NCI-H2081 (cell line): ENCODE data around the gene C9orf72.

Experiments
- DNase-seq, 2 experiments: peaks; one replicate each; lab custom pipeline; 2025; lab: John Stamatoyannopoulos, UW

C9orf72 gene

DNA sequence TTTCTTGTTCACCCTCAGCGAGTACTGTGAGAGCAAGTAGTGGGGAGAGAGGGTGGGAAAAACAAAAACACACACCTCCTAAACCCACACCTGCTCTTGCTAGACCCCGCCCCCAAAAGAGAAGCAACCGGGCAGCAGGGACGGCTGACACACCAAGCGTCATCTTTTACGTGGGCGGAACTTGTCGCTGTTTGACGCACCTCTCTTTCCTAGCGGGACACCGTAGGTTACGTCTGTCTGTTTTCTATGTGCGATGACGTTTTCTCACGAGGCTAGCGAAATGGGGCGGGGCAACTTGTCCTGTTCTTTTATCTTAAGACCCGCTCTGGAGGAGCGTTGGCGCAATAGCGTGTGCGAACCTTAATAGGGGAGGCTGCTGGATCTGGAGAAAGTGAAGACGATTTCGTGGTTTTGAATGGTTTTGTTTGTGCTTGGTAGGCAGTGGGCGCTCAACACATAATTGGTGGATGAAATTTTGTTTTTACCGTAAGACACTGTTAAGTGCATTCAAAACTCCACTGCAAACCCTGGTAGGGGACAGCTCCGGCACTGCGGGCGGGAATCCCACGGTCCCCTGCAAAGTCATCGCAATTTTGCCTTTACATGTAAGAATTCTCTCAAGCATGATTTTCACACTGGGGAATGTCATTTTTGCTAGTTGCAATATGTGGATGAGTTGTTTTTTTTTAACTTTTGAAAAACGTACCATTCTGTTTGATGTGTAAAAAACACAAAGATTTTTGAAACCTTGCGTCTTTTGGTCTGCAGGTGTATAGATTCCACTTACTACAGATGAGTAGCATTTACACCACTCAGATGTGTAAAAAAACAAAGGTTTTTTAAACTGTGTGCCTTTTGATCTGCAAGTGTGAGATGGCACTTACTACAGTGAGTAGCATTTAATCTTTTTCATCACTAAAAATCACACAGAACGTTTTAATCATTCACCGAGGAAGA, 631 bp upstream of the C9orf72 start:
- DNase-seq, result peak; percentile 99 to 100

DNA sequence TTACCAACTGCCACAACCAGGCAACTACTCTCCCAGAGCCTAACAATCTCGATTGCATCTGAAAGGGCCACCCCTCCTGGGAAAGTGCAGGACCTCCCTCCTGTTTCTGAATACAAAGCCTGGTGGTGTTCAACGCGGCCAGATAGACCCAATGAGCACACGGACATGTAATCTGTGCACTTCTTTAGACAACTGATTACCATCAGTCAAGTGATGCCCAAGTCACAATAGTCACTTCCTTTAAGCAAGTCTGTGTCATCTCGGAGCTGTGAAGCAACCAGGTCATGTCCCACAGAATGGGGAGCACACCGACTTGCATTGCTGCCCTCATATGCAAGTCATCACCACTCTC, 739 bp downstream of the C9orf72 start:
- DNase-seq, result peak; percentile 43 to 52

DNA sequence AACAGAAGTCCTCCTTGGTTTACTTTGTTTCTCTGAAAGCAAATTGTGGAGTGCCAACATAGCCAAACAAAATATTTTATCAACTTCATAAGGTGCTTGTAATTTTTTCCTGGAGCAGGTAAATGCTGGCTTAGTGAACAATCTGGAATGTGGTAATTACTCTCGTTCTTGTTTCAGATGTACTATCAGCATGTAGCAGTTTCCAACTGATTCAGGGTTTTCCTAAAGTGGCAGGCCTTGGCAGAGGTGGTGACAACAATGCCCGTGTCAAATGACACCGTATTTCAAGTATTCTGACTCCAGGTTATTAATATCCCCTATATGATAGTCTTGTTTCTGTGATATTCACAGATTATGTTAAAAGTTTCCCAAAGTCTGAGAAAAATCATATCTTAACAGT, 1.2 kb downstream of the C9orf72 start:
- DNase-seq, result no peak

DNA sequence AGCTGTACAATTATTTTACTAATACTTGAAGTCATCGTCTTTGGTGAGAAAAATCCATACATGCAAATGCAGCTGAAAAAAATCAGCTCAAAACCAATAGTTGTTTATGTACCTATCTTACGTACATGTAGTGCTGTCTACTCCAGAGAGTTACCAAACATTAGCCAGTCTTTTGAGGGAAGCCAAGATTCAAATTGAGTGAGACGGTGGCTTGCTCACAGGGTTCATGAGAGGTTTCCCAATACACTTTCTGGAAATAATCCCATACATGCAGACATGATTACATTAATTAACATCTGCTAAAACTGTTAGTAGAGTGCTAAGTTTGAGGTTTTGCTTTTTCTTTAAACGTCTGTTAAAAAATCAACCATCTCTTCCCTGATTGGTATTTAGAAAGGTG, 2.3 kb downstream of the C9orf72 start:
- no peak for DNase-seq

DNA sequence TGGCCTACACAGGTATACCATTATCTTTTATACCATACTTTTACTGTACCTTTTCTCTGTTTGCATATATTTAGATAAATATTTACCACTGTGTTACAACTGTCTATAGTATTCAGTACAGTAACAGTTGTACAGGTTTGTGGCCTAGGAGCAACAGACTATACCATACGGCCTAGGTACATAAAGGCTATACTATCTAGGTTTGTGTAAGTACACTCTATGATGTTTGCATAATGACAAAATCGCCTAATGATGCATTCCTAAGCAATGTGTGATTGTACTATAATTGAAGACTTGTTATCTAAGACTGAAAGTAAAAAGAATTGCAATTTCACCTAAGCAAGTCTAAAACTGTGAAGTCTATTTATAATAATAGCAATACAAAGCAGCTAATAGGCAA, 3.9 kb downstream of the C9orf72 start:
- DNase-seq, result no peak

DNA sequence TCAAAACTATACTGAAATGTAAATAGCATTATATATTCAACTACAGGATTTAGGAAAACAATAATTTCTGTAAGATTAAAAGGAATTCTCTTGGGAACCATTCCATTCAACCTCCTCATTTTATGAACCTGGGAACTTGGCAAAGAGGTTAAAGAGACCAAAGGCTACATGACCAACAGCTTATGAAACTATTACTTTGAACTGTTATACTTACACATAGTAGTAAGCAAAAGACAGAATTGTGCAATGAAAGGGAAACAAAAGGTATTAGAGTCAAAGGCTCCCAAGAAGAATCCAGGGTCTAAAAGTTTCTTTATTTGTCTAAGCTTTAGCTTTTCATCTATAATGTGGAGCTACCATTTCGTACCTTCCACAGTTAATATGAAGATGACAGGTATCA, 7.2 kb downstream of the C9orf72 start:
- no peak for DNase-seq

DNA sequence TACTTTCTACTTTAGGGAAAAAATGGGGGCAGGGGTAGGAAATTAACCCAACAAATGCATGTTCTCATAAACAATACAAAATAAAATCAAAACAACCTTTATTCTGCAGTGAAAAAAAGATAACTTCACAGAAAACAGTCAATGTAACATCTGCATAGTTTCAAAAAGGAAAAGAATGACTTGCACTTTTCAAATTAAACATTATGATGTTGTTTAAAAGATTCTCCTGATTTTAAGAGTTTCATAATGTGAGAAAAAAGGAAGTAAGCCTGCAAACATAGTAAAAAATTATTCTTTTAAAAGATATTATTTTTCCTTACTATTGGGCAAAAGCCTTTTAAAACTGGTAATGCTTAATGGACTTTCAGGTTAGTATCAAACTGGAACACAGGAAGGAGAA, 7.6 kb downstream of the C9orf72 start:
- DNase-seq, result no peak

DNA sequence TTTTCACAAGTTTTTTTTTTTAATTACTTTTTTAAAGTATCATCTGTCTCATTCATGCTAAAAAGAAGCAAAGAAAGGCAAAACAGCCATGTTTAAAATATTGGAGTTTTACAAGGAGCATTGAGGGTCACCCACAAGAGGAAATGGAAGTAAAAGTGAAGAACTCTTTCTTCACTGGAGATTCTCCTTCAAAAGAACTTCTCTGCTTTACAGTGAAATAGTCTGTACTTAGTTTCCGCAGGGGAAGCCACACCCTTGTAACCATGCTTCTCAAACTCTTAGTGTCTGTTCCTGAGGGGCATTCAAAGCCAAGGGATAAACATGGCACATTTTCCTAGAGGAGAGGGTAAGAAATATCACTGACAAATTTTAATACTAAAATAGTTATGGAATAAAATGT, 8.6 kb downstream of the C9orf72 start:
- DNase-seq, result no peak

DNA sequence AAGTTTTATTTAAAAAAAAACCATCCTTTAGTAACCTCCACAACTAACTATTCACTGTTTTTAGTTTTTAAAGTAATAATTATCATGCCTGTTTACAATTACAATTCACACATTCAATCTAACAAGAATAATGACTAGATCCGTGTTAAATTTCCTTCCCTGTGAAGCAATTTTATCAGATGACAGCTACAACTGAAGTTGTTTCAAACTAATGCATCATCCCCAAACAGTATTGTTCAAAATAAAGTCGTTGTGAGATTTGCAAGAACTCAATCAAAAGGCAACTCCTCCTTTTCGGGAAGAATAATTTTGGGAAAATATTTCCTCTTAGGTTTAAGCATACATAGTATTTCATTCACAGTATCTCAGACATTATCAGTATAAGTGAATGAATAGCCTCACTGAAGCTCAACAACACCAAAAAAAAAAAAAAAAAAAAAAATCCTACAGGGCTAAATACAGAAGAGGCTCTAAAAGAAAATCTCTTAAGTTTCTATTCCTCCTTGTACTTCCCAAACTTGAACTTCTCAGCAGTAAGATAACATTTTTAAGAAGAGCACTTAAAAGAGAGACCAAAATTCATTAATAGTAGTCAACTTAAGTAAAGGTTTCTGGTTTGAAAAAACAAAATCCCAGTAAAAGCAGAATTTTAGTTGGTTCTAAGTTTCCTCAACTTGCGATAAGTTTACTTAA, 9.4 kb downstream of the C9orf72 start:
- DNase-seq, result no peak

DNA sequence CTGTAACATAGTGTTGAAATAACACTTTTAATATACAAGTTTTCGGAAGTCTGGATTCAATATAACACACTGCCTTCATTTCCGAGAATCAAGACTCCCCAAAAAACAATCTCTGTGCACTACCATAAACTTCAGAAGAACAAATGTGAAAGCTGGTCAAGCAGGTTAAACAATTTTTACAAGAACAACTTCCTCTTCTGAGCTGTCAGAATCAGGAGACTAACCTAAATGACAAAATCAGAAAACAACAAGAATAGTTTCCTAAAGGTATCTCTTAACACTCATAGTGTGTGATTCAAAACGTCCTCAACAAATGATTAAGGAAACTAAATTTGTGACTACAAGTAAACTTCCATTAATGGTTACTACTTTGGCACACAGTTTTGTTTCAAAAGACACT, 11.6 kb downstream of the C9orf72 start:
- no peak for DNase-seq

DNA sequence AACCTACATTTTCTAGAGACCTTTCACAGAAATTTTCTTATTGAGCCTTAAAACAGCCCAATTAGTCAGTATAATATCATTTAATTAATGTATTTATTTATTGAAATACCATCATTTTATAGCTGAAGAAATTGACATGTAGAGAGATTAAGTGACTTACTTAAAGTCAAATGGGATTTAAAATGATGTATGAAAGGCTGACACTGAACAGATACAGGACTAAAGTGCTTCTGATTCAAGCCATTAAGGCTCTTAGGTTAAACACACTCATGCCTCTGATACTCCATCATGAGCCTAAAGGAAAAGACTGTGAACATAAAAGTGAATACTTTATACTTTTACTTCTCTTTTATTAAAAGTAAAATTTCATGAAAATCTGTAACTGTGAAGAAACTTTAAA, 12.8 kb downstream of the C9orf72 start:
- no peak for DNase-seq

DNA sequence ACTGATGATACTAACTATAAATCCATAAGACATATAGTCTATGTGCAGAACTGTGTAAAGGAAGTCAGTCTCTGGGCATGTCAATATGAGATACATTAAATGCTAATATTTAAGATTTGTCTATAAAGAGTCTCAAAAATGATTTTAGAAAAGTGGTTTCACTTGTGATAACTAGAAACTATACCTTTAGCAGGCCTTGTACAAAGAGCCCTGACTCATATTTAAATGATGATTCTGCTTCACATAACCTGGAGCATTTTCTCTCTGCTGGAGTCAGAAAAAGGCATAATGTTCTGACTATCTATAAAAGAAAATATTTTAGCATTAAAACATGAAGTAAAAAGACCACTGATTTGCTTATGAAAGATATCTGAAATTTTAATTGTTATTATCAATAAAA, 15.0 kb downstream of the C9orf72 start:
- DNase-seq, result no peak

DNA sequence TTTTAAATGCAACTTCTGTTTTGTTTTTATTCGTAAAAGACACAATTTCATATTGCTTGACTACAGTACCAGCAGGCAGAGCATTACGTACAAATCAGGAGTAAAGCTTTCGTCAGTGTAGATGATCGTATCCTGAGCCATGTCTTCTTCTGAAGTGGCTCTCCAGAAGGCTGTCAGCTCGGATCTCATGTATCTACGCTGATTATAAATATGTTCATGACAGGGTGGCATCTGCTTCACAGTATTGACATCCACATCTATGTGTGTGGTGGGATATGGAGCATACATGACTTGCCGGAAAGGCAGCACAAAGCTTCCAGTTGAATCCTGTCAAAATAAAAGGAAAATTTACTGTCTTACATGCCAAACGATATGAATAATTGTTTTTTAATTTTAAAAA, 16.8 kb downstream of the C9orf72 start:
- DNase-seq, result no peak

DNA sequence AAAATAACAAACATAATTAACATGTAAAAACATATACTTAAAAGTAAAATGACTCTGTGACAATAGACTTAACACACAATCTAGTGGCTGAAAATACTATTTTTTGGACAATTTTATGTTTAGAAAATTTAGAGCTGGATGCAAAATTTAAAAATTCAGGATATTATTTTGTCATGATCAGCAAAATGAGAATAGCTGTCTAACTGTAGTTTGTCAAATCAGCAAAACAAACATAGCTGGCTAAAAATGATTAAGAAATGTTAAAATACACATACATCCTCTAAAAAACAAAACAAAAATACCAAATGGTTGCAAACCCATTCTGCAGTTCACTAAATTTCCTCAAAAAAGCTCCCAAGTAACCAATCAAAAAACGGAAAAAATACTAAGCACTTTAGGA, 18.6 kb downstream of the C9orf72 start:
- no peak for DNase-seq

DNA sequence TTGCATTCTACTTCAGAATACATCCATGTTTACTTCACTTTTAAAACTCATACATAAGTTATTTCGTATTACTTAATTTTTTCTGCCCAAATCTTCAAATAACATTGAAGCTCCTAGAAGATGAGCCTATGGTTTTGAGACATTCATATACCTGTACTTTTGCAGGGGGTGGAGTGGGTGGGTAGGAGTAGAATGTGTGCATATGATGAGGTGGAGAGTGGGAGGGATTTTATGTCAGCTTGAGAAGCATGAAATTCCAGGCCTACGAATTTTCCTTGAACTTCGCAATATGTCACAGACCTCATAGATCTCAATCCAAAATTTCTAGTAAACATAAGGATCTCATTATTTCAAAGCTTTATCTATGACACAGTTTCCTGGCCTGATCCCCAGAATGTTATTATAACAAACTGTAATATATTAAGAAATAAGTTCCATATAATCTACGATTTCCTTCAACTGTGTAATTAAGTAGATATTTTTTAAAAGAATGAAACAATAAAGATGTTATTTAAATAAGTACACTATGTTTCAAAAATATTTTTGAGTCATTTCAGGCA, 24.0 kb downstream of the C9orf72 start:
- no peak for DNase-seq

DNA sequence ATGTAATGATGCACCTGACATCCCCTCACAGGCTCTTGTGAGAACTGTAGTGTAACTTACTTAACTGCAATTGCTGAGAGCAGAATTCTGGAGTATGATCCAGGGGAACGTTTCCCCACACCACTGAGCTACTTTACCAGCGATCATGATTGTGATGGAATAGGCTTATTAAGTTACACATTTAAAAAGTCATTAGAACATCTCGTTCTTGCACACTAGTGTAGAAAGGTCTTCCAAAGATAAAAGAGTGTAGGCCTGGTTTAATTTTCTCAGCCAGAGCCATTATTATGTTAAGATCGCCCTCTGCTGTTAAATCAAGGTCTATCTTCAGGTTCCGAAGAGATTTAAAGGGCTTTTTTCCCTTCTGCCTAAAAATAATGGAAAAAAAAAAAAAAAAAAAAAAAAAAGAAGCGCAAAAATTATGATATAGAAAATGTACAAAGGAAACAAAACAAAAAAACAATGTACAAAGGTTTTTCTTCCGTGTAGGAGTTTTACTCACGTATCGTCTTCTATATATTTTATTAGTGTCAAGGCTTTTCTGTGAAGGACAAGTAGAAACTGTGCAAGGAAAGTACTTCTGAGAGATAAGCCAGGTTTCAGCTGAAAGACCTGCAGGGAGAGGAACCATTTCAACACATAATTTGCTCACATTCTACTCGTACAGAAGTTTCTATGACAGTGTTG, 25.1 kb downstream of the C9orf72 start:
- peak; percentile 36 to 45 for DNase-seq

DNA sequence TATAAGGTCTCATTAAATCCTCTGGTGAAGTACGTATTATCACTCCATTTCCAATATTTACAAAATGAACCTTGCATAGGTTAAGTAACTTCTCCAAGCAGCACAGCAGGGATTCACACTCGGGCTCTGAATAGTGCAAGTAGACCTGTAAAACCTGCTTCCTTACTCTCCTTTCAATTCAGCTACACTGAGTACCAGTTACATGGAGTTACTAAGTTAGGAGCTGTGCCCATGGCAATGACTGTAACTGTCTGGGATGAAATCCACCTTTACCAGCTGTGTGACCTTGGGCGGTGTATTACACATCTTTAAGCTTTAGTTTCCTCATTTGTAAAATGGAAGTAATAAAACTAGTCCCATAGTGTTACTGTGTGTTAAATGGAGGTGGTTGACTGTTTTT, 27.8 kb downstream of the C9orf72 start:
- DNase-seq, result no peak

DNA sequence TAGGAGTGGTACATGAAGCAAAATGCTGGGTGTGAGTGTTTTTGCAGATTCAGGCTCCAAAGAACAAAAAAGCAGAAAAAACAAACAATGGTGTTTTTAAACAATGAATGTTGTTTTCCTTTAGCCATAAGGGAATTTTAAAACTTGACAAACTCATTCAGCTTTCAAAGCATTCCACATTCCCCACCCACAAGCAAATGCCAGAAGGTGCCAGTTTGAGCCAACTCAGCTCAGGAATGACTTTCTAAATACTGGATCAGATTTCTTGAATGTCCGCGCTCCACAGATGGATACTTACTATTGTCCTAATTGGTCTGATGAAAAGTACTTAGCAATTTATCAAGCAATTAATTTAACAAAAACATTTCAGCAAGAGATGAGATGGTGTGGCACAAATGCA, 30.8 kb downstream of the C9orf72 start:
- DNase-seq, result no peak

DNA sequence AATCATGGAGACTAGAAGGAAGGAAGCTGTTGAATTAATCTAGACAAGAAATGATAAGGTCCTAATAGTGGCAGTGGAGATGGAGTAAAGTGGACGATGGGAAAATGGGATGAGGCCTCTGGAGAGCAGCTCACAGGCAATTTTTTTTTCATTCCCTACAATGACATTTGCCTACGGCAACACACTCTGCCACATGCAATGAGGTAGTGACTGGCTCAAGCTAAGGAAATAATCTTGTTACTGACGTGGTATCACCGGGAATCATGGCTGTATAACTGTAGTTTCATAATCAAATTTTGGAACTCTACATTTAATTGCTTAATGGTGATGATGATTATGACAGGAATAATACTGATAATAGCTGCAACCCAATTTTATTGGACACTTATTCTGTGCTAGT, 31.5 kb downstream of the C9orf72 start:
- no peak for DNase-seq

DNA sequence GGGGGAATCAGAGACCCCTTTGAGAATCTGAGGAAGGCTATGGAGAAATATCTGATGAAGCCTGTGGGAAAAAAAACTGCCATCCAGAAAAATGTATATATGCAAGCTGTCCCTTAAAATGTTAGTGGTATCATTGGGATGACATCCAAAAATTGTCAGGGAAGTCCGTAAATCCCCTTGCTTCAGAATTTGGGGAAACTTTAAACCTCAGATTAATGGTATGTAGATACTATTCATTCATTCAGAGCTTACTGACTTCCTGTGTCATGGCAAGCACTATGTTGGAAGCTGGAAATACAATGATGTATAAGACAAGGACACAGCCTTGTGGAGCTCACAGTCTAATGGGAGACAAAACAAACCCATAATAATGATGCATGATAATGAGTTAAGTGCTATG, 32.8 kb downstream of the C9orf72 start:
- no peak for DNase-seq

DNA sequence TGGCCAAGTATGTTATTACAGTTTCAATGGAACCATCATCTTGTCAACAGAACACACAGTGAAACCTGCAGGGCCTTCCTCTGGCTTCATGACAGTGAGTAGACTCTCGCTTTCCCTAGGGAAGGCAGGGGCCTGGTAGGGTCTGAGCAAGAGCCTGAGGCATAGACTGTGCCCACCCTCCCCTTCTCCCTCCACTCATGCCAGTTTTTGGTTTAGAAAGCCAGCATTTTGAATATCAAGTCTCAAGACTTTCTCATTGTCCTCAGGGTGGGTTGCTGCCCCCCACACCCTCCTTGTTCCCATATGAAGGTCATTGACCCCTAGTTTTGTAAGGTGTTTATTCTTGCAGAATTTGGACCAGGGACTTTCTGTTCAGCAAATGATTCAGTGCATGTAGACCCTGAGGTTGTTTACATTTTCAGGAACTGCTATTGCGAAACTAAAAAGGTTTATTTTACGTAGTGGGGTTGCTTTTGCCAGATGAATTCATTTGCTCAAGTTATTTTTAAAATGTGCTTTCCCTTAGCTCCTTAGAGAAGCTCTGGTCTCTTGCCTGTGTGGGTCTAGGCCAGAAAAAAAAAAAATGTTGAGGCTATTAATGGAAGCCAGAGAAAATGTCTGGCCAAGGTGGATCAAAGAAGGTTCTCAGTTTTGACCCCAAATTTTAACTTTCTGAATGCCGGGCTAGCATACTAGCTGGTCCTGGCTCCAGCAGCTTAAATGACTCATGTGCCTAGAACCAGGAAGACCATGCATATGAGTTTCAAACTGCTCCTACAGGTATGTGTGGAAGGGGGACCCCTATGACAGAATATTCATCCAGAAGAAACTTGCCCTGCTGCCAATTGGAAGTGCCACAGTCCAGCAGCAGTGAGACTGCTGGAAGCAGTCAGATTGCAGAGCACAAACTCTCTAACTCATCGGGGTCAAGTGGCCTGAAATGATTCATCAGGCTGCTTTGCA, 33.5 kb downstream of the C9orf72 start:
- no peak for DNase-seq
